PFSK-1 (cell line): ENCODE data around the gene TMEM255B.

ENCODE experiments used
- FOXP2 ChIP-seq: optimal IDR thresholded peaks from 2 replicates; pipeline ENCODE3; 2011; ENCODE audit warnings: borderline replicate concordance, control low read depth, inconsistent platforms; ENCODE audit not compliant: insufficient read depth; ENCODE audit errors: extremely low read length, extremely low read depth
- POLR2AphosphoS5 ChIP-seq: IDR thresholded peaks from 2 replicates; pipeline ENCODE4 v1.6.1; 2012; ENCODE audit warnings: low read depth, mild to moderate bottlenecking, control low read depth, low read length, moderate library complexity
- SIN3A ChIP-seq: IDR thresholded peaks from 2 replicates; pipeline ENCODE4 v1.6.1; 2012; ENCODE audit warnings: mild to moderate bottlenecking, low read length, moderate library complexity, borderline replicate concordance; ENCODE audit not compliant: insufficient read depth

GRCh38 chr13:113815151-113816058, 56.4 kb downstream of the TMEM255B start:
- TF ChIP-seq POLR2AphosphoS5 (no peak), SIN3A (no peak), FOXP2 (no peak)
